AG04450 (cell line): ENCODE data around the gene TNIK. TPM values are rescaled to one million over a fixed set of nuclear protein-coding genes. Genes with fewer than 3 reads are reported as not detected.

Experiments used
- CTCF ChIA-PET: fragments of 300-600, 350-600 bp; formaldehyde crosslinking; extraction: SDS; loops from one replicate; lab custom pipeline; 2022; ENCODE audit warnings: antibody characterized with exemption, inconsistent platforms; lab: Charles Lee
- POLR2A ChIA-PET: fragments of 350-600 bp; formaldehyde crosslinking; extraction: SDS; loops from one replicate; lab custom pipeline; 2021; ENCODE audit warnings: antibody characterized with exemption, inconsistent platforms; lab: Yijun Ruan, JAX
- DNase-seq: peaks from one replicate; pipeline ENCODE4 v3.0.0-alpha.2; 2011; ENCODE audit warnings: low read depth, low spot score
- H3K27ac ChIP-seq: one replicate; pipeline ENCODE4 v1.5.1; 2012; ENCODE audit warnings: low read depth, low read length, control low read depth
- H3K27me3 ChIP-seq: one replicate; pipeline ENCODE4 v1.6.0; 2012; ENCODE audit warnings: low read length; ENCODE audit not compliant: control insufficient read depth, insufficient read depth
- H3K4me3 ChIP-seq: 2 replicates; pipeline ENCODE4 v1.5.1; 2011; ENCODE audit warnings: mild to moderate bottlenecking, low read depth, low read length, control low read depth
- H3K9me3 ChIP-seq: 2 replicates; pipeline ENCODE4 v1.5.1; 2012; ENCODE audit warnings: low read length; ENCODE audit not compliant: control insufficient read depth, insufficient read depth
- polyA plus RNA-seq: library from polyadenylated mRNA; depleted of rRNA; stranded (reverse); fragments of >200 nt; gene quantifications from 2 replicates; pipeline ENCODE4 v1.2.3, GENCODE V29; 2011
- TF ChIP-seq, protein P1 (sequence below): IDR thresholded peaks from 2 replicates; pipeline ENCODE4 v1.5.1; 2011; ENCODE audit warnings: low read depth, low read length, control low read depth, inconsistent platforms

TNIK gene
- polyA plus RNA-seq, 1 experiment, result 9.0 TPM

DNA sequence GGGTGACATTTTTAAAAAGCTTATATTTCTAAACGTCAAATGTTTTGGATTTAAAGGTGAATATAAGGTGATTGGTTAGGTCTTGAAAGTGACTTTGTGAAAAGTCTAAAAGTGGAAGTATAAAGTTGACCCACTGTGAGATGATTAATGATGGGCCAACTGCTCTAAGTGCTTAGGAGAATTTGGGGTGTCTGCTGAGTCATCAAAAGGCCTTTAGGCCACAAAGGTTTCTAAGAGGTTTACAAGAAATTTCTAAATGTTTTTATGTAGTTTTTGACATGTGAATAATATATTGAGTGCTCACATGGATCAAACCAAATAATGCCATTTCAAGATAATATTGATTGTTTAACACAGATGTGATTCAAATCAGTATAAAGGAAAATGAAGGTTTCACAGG is 394.5 kb downstream of the TNIK start:
- no peaks in the 10 kb centered on the region for H3K27me3 ChIP-seq
- H3K9me3 ChIP-seq, result no peaks in the 10 kb centered on the region
- ChIA-PET CTCF (interaction anchor here (1.1 to 1.2 kb wide), 2 partner anchors 8 to 24 kb away, joined by 3 to 15 read pairs; no protein-coding TSS in a partner anchor), POLR2A (no interaction called here)
- no peak overlapping the region for H3K4me3 ChIP-seq
- DNase-seq, result no peak
- no peak overlapping the region for H3K27ac ChIP-seq
- TF ChIP-seq, protein P1, sequence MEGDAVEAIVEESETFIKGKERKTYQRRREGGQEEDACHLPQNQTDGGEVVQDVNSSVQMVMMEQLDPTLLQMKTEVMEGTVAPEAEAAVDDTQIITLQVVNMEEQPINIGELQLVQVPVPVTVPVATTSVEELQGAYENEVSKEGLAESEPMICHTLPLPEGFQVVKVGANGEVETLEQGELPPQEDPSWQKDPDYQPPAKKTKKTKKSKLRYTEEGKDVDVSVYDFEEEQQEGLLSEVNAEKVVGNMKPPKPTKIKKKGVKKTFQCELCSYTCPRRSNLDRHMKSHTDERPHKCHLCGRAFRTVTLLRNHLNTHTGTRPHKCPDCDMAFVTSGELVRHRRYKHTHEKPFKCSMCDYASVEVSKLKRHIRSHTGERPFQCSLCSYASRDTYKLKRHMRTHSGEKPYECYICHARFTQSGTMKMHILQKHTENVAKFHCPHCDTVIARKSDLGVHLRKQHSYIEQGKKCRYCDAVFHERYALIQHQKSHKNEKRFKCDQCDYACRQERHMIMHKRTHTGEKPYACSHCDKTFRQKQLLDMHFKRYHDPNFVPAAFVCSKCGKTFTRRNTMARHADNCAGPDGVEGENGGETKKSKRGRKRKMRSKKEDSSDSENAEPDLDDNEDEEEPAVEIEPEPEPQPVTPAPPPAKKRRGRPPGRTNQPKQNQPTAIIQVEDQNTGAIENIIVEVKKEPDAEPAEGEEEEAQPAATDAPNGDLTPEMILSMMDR, result no peak

GRCh38 chr3:171064461-171064860 is 395.7 kb downstream of the TNIK start:
- TF ChIP-seq, protein P1, result no peak
- H3K27ac ChIP-seq, result no peak overlapping the region
- ChIA-PET CTCF (interaction anchor here (1.1 kb wide), 1 partner anchor 26 kb away, joined by 3 read pairs; no protein-coding TSS in a partner anchor), POLR2A (no interaction called here)
- H3K9me3 ChIP-seq, result no peaks in the 10 kb centered on the region
- H3K4me3 ChIP-seq, result no peak overlapping the region
- no peaks in the 10 kb centered on the region for H3K27me3 ChIP-seq
- no peak for DNase-seq

DNA sequence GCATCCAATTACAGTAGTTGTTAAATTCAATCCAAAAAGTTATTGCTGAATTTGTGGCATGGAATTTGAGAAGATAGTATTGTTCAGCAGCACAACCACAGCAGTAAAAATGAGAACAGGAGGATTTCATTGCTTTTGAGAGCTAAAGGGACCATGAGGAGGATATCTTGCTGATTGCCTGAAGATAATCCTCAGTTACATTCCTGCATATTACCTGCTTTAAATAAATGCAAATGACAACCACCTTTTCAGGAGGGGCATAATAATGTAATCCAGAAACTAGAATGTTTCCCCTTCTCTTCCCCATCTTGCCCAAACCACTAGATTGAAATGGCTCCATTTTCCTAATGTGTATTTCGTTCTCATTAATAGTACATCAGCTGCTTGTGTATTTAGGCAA is 398.5 kb downstream of the TNIK start:
- CTCF ChIA-PET, result no interaction called here
- Histone ChIP-seq H3K27me3 (no peaks in the 10 kb centered on the region), H3K9me3 (no peaks in the 10 kb centered on the region), H3K4me3 (no peak overlapping the region), H3K27ac (no peak overlapping the region)
- TF ChIP-seq, protein P1, result no peak
- POLR2A ChIA-PET, result no interaction called here
- no peak for DNase-seq

GRCh38 chr3:171059978-171060377 is 400.2 kb downstream of the TNIK start:
- CTCF ChIA-PET, result interaction anchor here (1.0 kb wide), 1 partner anchor 11 kb away, joined by 3 read pairs; no protein-coding TSS in a partner anchor
- Histone ChIP-seq H3K4me3 (no peak overlapping the region), H3K27me3 (no peaks in the 10 kb centered on the region), H3K27ac (no peak overlapping the region), H3K9me3 (no peaks in the 10 kb centered on the region)
- TF ChIP-seq, protein P1, result no peak
- POLR2A ChIA-PET, result no interaction called here
- no peak for DNase-seq

DNA sequence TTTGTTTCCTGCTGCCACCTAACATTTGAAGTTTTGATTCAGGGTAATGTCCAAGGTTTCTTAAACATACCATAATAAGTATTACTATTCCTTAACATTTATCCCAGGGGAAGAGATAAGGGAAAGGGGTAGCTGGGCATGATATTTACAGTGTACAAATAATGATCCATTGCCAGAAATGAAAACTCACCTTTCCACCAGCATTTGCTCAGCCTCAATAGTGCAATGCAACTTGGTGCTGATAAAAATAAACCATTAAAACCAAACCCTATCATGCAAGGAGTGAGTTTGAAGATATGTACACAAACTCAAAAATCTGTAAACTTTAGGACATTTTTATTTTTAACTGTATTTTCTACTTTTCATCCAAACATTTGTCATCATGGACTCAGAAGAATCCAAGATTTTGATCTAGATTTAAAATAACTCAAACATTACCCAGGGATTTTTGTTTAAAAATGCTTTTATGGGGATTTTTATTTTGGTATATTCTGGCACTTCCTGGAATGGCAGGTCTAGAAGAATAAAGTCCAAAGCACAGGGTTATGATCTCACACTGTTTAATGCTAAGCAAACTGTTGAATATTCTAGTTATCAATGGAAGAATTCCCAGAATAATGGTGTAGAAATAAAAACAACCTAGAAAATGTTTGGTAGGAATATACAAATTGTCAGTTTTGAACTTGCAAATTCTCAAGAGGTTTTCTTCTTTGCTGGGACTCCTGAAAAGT is 401.2 kb downstream of the TNIK start:
- Histone ChIP-seq H3K27ac (no peak overlapping the region), H3K4me3 (no peak overlapping the region), H3K27me3 (no peaks in the 10 kb centered on the region), H3K9me3 (no peaks in the 10 kb centered on the region)
- TF ChIP-seq, protein P1, result no peak
- POLR2A ChIA-PET, result no interaction called here
- CTCF ChIA-PET, result interaction anchor here (1.0 kb wide), 1 partner anchor 10 kb away, joined by 3 read pairs; no protein-coding TSS in a partner anchor
- DNase-seq, result no peak
